HFF-Myc (cell line): ENCODE data around the gene OMP.

ENCODE experiments used
- DNase-seq: peaks from one replicate; pipeline ENCODE4 v3.0.0-alpha.2; 2011; ENCODE audit warnings: low read depth; ENCODE audit errors: extremely low read depth
- H3K4me3 ChIP-seq: replicated peaks from 2 replicates; pipeline ENCODE4 v1.5.1; 2011; ENCODE audit warnings: low read depth, mild to moderate bottlenecking, control low read depth, low read length
- TF ChIP-seq, protein P1 (sequence below): IDR thresholded peaks from 2 replicates; pipeline ENCODE4 v1.5.1; 2012; ENCODE audit warnings: mild to moderate bottlenecking, low read depth, low read length, control low read depth; ENCODE audit errors: missing control alignments

Gene OMP

DNA sequence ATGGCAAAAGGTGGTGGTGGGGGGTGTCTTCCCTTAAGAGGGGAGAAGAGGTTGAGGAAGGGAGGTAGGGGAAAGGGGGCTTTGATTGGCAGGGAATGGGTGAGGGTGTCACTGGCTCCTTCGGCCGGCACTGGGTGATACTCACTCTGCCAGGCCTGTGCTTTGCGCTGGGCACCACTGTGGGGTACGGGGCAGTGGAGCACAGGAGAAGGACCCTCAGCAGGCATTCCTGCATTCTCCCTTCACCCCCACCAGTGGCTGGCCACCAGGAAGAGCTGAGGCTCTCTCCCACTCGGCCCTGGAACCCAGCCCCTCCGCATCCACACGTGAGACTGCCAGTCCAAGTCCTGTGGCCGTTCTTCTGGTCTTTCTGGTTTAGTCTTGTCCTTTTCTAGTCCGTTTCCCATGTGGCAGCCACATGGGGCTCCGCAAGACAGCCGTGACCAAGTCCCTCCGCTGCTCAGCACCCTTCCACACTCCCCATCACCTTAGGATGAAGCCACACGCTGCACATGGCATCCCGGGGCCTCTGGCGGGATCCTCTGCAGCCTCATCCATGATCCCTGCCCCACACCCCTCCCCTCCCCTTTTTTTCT lies 27.9 kb upstream of the OMP start:
- DNase-seq, result no peak
- no peak overlapping the region for H3K4me3 ChIP-seq
- TF ChIP-seq, protein P1, sequence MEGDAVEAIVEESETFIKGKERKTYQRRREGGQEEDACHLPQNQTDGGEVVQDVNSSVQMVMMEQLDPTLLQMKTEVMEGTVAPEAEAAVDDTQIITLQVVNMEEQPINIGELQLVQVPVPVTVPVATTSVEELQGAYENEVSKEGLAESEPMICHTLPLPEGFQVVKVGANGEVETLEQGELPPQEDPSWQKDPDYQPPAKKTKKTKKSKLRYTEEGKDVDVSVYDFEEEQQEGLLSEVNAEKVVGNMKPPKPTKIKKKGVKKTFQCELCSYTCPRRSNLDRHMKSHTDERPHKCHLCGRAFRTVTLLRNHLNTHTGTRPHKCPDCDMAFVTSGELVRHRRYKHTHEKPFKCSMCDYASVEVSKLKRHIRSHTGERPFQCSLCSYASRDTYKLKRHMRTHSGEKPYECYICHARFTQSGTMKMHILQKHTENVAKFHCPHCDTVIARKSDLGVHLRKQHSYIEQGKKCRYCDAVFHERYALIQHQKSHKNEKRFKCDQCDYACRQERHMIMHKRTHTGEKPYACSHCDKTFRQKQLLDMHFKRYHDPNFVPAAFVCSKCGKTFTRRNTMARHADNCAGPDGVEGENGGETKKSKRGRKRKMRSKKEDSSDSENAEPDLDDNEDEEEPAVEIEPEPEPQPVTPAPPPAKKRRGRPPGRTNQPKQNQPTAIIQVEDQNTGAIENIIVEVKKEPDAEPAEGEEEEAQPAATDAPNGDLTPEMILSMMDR, result no peak

DNA sequence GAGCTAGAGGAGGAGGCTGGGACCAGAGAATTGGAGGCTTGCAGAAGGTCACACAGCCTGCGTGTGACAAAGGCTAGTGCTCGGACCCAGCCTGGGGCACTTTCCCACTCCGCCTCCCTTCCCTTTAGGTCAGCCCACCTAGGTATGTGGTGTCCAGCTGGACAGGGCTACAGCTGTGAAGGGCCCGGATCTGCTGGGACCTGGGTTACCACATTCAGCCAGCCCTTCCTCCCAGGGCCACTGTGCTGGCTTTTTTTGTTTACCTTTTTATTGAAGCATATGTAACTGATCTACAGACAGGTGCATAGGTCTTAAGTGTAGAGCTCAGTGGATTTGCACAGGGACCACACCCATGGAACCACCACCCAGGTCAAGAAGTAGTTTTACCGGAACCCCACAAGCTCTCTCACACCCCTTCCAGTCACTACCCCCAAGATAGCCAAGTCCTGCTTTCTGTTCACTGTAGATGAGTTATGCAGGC lies 27.2 kb upstream of the OMP start:
- no peak for DNase-seq

DNA sequence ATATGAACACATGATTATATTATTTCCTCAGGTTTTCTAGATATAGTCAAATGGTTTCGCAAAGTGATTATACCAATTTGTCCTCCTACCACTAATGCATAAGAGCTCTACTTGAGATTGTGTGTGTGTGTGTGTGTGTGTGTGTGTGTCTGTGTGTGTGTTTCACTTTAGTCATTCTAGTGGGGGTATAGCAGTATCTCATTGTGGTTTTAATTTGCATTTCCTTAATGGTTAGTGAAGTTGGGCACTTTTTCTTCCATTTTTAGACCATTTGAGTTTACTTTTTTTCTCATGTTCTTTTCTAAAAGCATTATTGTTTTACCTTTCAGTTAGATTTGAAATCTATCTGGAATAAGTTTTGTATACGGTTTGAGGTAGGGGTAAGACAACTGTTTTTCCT lies 23.0 kb upstream of the OMP start:
- no peak overlapping the region for H3K4me3 ChIP-seq
- TF ChIP-seq, protein P1, result no peak
- DNase-seq, result no peak

More for the DNA sequence above, 27.2 kb upstream of the OMP start:
- TF ChIP-seq, protein P1, result no peak
- H3K4me3 ChIP-seq, result no peak overlapping the region

DNA sequence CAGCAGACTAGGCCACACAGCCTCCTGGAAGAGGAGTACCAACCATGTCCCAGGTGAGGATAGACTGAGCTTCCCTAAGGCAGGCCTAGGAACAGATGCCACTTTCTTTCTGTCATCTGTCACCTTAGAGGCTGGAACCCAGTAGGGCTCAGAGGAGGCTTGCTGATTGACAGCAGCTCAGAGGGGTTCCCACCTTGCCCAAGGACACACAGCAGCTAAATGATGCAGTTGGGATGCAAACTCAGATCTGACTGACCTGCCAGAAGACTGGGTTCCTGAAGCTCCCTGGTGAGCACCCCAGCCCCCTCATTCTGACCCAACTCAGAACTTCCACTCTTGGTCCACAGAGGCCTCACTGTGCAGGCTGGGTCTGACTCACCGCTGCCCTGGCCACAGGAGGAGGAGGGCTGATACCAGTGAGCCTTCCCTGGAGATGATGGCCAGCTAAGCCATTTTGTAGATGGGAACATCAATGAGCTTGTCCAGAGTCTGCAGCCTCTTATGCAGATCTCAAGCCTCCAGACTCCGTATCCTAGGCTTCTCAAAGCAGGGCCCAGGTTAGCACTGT lies 21.9 kb upstream of the OMP start:
- DNase-seq, result no peak
- no peak overlapping the region for H3K4me3 ChIP-seq
- TF ChIP-seq, protein P1, result no peak

DNA sequence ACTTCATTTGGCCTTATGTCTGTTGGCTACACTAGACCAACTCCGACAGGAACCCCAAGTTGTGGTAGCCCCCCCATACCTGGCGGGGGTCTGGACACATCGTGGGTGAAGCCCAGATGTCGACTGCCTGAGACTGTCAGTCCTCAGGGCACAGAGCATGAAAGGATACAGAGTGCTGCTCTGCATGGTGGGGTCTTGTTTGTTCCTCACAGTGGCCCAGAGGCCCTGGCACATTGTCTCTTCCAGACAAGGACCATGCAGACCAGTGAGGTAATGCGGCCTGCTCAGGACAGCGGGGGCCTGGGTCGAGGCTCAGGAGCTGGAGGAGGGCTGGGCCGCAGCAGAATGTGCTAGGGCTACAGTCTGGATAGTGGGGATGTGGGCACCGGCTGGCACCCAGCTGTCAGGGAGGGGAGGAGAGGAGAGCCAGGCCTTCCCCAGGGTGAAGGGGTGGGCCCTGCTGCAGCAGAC lies 21.2 kb upstream of the OMP start:
- no peak overlapping the region for H3K4me3 ChIP-seq
- DNase-seq, result no peak
- TF ChIP-seq, protein P1, result no peak

DNA sequence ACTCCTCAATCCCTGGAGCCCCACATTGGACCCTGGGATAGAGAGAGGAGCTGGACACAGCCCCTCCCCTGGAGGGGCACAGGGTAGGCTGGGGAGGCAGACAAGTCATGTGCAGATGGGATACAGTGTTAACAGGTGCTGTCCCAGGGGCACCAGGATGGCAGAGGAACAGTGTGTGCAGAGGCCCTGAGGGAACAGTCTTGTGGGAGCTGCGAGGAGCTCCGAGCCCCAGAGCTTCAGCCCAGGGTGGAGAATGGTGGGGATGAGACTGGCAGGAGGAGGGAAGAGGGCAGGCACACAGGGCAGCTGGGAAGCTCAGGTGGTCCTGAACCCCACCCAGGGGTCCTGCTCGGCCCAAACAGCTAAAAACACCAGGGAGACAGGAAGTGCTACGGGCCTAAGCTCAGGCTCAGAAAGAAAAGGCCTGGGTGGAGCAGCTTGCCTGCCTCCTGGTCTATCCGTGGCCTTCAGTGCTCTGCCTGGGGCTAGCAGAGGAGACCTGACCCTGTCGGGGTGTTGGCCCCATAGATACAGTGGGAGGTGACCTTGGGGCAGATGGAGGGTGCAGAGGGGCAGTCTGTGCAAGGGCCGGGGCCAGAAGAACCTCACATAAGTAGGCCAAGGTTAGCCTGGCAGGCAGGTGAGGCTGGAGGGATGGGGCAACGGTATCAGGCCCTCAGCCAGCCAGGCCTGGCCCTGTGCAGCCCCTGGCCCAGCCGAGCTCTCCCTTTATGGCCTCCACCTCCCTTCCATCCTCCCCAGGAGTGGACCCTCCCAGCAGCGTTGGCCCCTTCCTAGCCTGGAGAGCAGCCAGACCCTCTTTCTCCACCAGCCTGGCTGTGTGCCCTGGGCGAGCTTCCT lies 20.4 kb upstream of the OMP start:
- H3K4me3 ChIP-seq, result no peak overlapping the region
- TF ChIP-seq, protein P1, result no peak
- no peak for DNase-seq
